Islet precursor cell (in vitro differentiated cells): Measurements from ENCODE around the gene TTC21A.

Experiments used
- DNase-seq: peaks from one replicate; pipeline ENCODE4 v3.0.0-alpha.2; 2018

The TTC21A gene

GRCh38 chr3:39098473-39099000 lies 8.9 kb upstream of the TTC21A start:
- no peak for DNase-seq

- DNase-seq = no peak
Measured at GRCh38 chr3:39099242-39099641, 8.2 kb upstream of the TTC21A start.

GRCh38 chr3:39099738-39100499 lies 7.6 kb upstream of the TTC21A start:
- no peak for DNase-seq

GRCh38 chr3:39100500-39100886 lies 7.0 kb upstream of the TTC21A start:
- DNase-seq = no peak

GRCh38 chr3:39101022-39101689 lies 6.3 kb upstream of the TTC21A start:
- no peak for DNase-seq

GRCh38 chr3:39102504-39103323 lies 4.8 kb upstream of the TTC21A start:
- DNase-seq = no peak

GRCh38 chr3:39103324-39103693 lies 4.2 kb upstream of the TTC21A start:
- DNase-seq = no peak

GRCh38 chr3:39103791-39104552 lies 3.5 kb upstream of the TTC21A start:
- peak; percentile 49 for DNase-seq

GRCh38 chr3:39104961-39105686 lies 2.4 kb upstream of the TTC21A start:
- peak; percentile 43 for DNase-seq

- no peak for DNase-seq
Measured at GRCh38 chr3:39105687-39106063, 1.8 kb upstream of the TTC21A start.

- peak; percentile 65 for DNase-seq
Measured at GRCh38 chr3:39106281-39106811, 1.1 kb upstream of the TTC21A start.

GRCh38 chr3:39106851-39107387 lies 561 bp upstream of the TTC21A start:
- peak; percentile 82 for DNase-seq

GRCh38 chr3:39108200-39108710 lies 775 bp downstream of the TTC21A start:
- DNase-seq = no peak

- DNase-seq = peak; percentile 34
Measured at GRCh38 chr3:39109086-39109485, 1.6 kb downstream of the TTC21A start.

- peak; percentile 67 for DNase-seq
Measured at GRCh38 chr3:39110041-39110639, 2.7 kb downstream of the TTC21A start.

- DNase-seq = peak; percentile 24
Measured at GRCh38 chr3:39112113-39112512, 4.6 kb downstream of the TTC21A start.

GRCh38 chr3:39112535-39112934 lies 5.1 kb downstream of the TTC21A start:
- no peak for DNase-seq

GRCh38 chr3:39113291-39113690 lies 5.8 kb downstream of the TTC21A start:
- peak; percentile 27 for DNase-seq

- DNase-seq = peak; percentile 43
Measured at GRCh38 chr3:39114456-39114855, 7.0 kb downstream of the TTC21A start.

- no peak for DNase-seq
Measured at GRCh38 chr3:39115870-39116269, 8.4 kb downstream of the TTC21A start.

- DNase-seq = no peak
Measured at GRCh38 chr3:39118079-39118478, 10.6 kb downstream of the TTC21A start.
